Psoas muscle (tissue), 8 donors: ENCODE data around the gene FSTL4. TPM values are rescaled to one million over a fixed set of nuclear protein-coding genes. Genes with fewer than 3 reads are reported as not detected.
A peak's percentile ranks its signal among the peaks of the same experiment; 100 is the strongest.

Experiments used
- ATAC-seq, 4 donors: fragments of 200-7000 bp; cut with Tn5 transposase; one replicate each; pipeline ENCODE4 v1.9.1; 2020; ENCODE audit warnings: moderate library complexity in 3 of 4, mild to moderate bottlenecking in 2 of 4
- DNase-seq, 2 donors: peaks; one replicate each; pipeline ENCODE4 v3.0.0-alpha.2; 2020
- H3K27ac ChIP-seq: fragments of 200-600 bp; one replicate; pipeline ENCODE4 v1.8.0; 2022
- H3K27me3 ChIP-seq, 3 donors: fragments of 200-600 bp in 1 of 3; one replicate each; pipeline versions ENCODE4 v1.6.1 to v1.8.0; 2013 to 2022; ENCODE audit warnings: low read length in 2 of 3, mild to moderate bottlenecking in 2 of 3, moderate library complexity in 1 of 3; ENCODE audit not compliant: insufficient read depth in 3 of 3
- H3K36me3 ChIP-seq, 2 donors: fragments of 200-600 bp in 1 of 2; one replicate each; pipeline versions ENCODE4 v1.6.1 to v1.8.0; 2013 to 2022; ENCODE audit warnings: low read depth in 1 of 2, mild to moderate bottlenecking in 1 of 2, moderate library complexity in 1 of 2; ENCODE audit not compliant: insufficient read depth in 1 of 2
- H3K4me1 ChIP-seq: fragments of 200-600 bp; one replicate; pipeline ENCODE4 v1.8.0; 2022
- H3K4me3 ChIP-seq: fragments of 200-600 bp; one replicate; pipeline ENCODE4 v1.8.0; 2022; ENCODE audit warnings: mild to moderate bottlenecking
- H3K9me3 ChIP-seq: fragments of 200-600 bp; one replicate; pipeline ENCODE4 v1.8.0; 2022
- WGBS, 3 donors: extraction: QIAGEN DNeasy Blood & Tissue Kit; methylation state at CpG; one replicate each; pipeline versions ENCODE4 v1.1.6 to v1.1.7; 2013; 5-methylcytosine and 5-hydroxymethylcytosine counted together
- intact Hi-C, 2 donors: fragments of 100-400 bp; cut with DNase I; formaldehyde crosslinking; loops; one replicate each; pipeline versions ENCODE4 v1.11.0 to v1.14.2; 2022
- polyA plus RNA-seq, 3 donors: library from polyadenylated mRNA; stranded (reverse); fragments of 200-250 nt; gene quantifications; one replicate each; pipeline ENCODE4 v1.2.3, GENCODE V29; 2013
- total RNA-seq, 4 donors: library from RNA; stranded (reverse); fragmentation: NEBNext Ultra II Directional in 2 of 4; extraction: Animal tissue kit (Norgen Biotek cat#: 25700) in 2 of 4; gene quantifications; one replicate each; pipeline versions ENCODE4 v1.2.1 to v1.2.4, GENCODE V29; 2021 to 2023
- TF ChIP-seq, protein P1 (sequence below): fragments of 200-600 bp; IDR thresholded peaks from one replicate; pipeline ENCODE4 v1.8.0; 2022; ENCODE audit warnings: antibody characterized with exemption
- donor health status: healthy with polysubstance abuse.
- donor health status: DM: no; HTN: no; CAD: no; lungs with moderate emphysema.
- donor health status: Bipolar disorder and iron deficiency.
- donor health status: healthy.
- donor health status: DM: yes; HTN: yes; CAD: no.
- donor health status: DM: no; HTN: no; CAD: no.
- donor health status: DM: no; HTN: no; CAD: no.
- donor health status: DM: yes; HTN: yes; CAD: no.

FSTL4 gene
- total and polyA plus RNA-seq, 7 donors: 0.07 to 0.81 (median 0.24) TPM

GRCh38 chr5:133618141-133618540, 5.8 kb upstream of the FSTL4 start:
- intact Hi-C loops: loop anchor here (10.0 kb wide), 2 partner anchors 193 to 503 kb away; no protein-coding TSS in a partner anchor
- Histone ChIP-seq H3K9me3 (no peaks in the 10 kb centered on the region), H3K36me3 (no peaks in the 10 kb centered on the region), H3K4me3 (no peak overlapping the region), H3K27ac (no peak overlapping the region), H3K4me1 (no peaks in the 10 kb centered on the region), H3K27me3 (peaks cover 0 to 36% (median 2%) of the 10 kb centered on the region in 3 donors)
- 90 to 95% (median 94%) methylated on average over 1 of the region's 1 CpG for WGBS, 3 donors
- DNase-seq (no peak), ATAC-seq (no peak)
- TF ChIP-seq, protein P1, sequence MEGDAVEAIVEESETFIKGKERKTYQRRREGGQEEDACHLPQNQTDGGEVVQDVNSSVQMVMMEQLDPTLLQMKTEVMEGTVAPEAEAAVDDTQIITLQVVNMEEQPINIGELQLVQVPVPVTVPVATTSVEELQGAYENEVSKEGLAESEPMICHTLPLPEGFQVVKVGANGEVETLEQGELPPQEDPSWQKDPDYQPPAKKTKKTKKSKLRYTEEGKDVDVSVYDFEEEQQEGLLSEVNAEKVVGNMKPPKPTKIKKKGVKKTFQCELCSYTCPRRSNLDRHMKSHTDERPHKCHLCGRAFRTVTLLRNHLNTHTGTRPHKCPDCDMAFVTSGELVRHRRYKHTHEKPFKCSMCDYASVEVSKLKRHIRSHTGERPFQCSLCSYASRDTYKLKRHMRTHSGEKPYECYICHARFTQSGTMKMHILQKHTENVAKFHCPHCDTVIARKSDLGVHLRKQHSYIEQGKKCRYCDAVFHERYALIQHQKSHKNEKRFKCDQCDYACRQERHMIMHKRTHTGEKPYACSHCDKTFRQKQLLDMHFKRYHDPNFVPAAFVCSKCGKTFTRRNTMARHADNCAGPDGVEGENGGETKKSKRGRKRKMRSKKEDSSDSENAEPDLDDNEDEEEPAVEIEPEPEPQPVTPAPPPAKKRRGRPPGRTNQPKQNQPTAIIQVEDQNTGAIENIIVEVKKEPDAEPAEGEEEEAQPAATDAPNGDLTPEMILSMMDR: no peak

DNA sequence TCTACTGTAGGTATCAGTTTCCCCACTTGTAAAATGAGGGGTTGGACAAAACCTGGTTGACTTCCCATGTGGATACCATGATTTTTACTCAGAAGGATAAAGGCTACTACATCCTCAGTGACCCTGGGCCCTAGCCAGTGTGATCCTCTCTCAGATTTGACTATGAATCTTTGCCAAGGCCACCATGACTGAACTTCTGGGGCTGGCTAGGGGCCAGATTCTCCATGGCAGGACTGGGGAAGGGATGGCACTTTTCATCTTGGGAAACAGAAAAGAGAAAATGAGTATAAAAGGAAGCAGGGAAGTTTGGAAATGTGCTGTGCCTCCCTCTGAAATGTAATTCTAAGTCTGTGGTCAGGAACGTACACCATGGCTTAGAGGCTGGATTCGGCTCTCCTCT, 1.4 kb upstream of the FSTL4 start:
- H3K4me1 ChIP-seq: peaks cover 16% of the 10 kb centered on the region
- peaks cover 0 to 66% (median 14%) of the 10 kb centered on the region in 3 donors for H3K27me3 ChIP-seq
- no peaks in the 10 kb centered on the region for H3K9me3 ChIP-seq
- 49 to 55% (median 49%) methylated on average over 2 of the region's 2 CpGs for WGBS, 3 donors
- TF ChIP-seq, protein P1: no peak
- H3K4me3 ChIP-seq: no peak overlapping the region
- H3K36me3 ChIP-seq: no peaks in the 10 kb centered on the region
- ATAC-seq: no peak
- DNase-seq: no peak
- intact Hi-C loops: loop anchor here (10.0 kb wide), 2 partner anchors 189 to 499 kb away; no protein-coding TSS in a partner anchor
- no peak overlapping the region for H3K27ac ChIP-seq

DNA sequence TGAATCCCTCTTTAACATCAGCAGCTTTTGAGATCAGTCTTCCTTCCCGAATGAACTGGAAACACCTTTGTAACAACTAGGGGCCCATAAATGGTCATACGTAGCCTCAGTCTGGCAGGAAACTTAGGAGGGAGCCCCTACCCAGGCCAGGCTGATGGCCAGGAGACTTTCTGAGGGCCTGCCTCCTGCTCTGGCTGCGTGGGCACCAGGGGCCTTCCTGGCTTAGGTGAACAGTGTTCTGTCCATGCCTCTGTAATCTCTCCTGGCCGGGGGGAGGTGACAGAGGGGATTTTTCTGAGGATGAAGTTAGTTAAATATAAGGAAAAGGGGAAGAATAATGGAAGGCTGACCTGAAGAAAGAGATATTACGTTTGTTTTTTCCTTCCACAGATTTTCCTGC, 843 bp upstream of the FSTL4 start:
- DNase-seq (no peak), ATAC-seq (no peak)
- Histone ChIP-seq H3K27ac (no peak overlapping the region), H3K4me1 (peaks cover 16% of the 10 kb centered on the region), H3K4me3 (no peak overlapping the region), H3K9me3 (no peaks in the 10 kb centered on the region), H3K36me3 (no peaks in the 10 kb centered on the region), H3K27me3 (peaks cover 0 to 72% (median 14%) of the 10 kb centered on the region in 3 donors)
- intact Hi-C loops: loop anchor here (10.0 kb wide), 2 partner anchors 188 to 498 kb away; no protein-coding TSS in a partner anchor
- TF ChIP-seq, protein P1: no peak
- WGBS, 3 donors: 64 to 68% (median 64%) methylated on average over 5 of the region's 5 CpGs

GRCh38 chr5:133611357-133612248, 738 bp downstream of the FSTL4 start:
- H3K27me3 ChIP-seq: peaks cover 0 to 88% (median 14%) of the 10 kb centered on the region in 3 donors
- peak in 1 of 4 donors; percentile 23 for ATAC-seq
- H3K4me1 ChIP-seq: peaks cover 16% of the 10 kb centered on the region
- H3K27ac ChIP-seq: no peak overlapping the region
- H3K36me3 ChIP-seq: no peaks in the 10 kb centered on the region
- DNase-seq: no peak
- H3K9me3 ChIP-seq: no peaks in the 10 kb centered on the region
- WGBS, 3 donors: 1 to 2% (median 1%) methylated on average over 56 to 91 of the region's 91 CpGs
- intact Hi-C loops: loop anchor here (2.0 to 10.0 kb wide), 3 partner anchors 187 to 497 kb away; no protein-coding TSS in a partner anchor
- TF ChIP-seq, protein P1: no peak
- H3K4me3 ChIP-seq: peak overlapping the region; percentile 52
